NT2/D1 (cell line): ENCODE results near the gene GMDS.

Experiments
- DNase-seq: peaks from one replicate; pipeline ENCODE4 v3.0.0-alpha.2; 2011; ENCODE audit warnings: low read depth, low spot score
- H3K27me3 ChIP-seq: 2 replicates; pipeline ENCODE4 v1.6.0; 2011; ENCODE audit warnings: mild to moderate bottlenecking; ENCODE audit not compliant: insufficient read length, insufficient read depth
- H3K36me3 ChIP-seq: 2 replicates; pipeline ENCODE4 v1.6.1; 2011; ENCODE audit warnings: mild to moderate bottlenecking, low read length, mixed read lengths; ENCODE audit not compliant: insufficient read depth, insufficient read length
- H3K4me1 ChIP-seq: 2 replicates; pipeline ENCODE4 v1.5.1; 2011; ENCODE audit not compliant: insufficient read depth, insufficient read length
- H3K4me3 ChIP-seq: 2 replicates; pipeline ENCODE4 v1.5.1; 2011; ENCODE audit warnings: low read depth; ENCODE audit not compliant: insufficient read length
- H3K9ac ChIP-seq: 2 replicates; pipeline ENCODE4 v1.6.0; 2011; ENCODE audit warnings: low read depth; ENCODE audit not compliant: insufficient read length
- H3K9me3 ChIP-seq: 2 replicates; pipeline ENCODE4 v1.5.1; 2011; ENCODE audit warnings: mild to moderate bottlenecking, low read length; ENCODE audit not compliant: insufficient read depth
- SUZ12 ChIP-seq: IDR thresholded peaks from 2 replicates; pipeline ENCODE4 v1.6.1; 2011; ENCODE audit not compliant: insufficient read length, insufficient read depth; ENCODE audit errors: extremely low read depth
- YY1 ChIP-seq: IDR thresholded peaks from 2 replicates; pipeline ENCODE4 v1.6.1; 2011; ENCODE audit not compliant: insufficient read length, insufficient read depth
- ZNF274 ChIP-seq: IDR thresholded peaks from 2 replicates; pipeline ENCODE4 v1.6.1; 2011; ENCODE audit warnings: mild to moderate bottlenecking, low read depth, low read length

GMDS gene

DNA sequence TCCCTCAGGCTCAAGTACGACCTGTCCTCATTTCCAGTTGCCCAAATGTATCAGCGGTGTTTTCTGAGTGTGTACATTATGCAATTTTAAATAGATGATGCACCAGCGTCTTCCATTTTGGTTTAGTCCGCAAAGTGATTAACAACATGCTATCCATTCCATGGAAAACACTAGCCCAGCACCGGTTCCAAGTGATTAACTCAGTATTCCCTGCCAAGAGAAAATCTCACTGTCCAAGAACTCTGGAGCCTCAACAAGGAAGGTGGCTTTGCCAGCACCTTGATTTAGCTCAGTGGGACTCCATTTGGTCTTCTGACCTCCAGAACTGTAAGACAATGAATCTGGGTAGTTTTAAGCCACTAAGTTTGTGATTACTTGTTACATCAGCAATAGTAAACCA is 528.5 kb downstream of the GMDS start:
- Histone ChIP-seq H3K4me1 (no peaks in the 10 kb centered on the region), H3K9ac (no peak overlapping the region), H3K27me3 (no peaks in the 10 kb centered on the region), H3K9me3 (no peaks in the 10 kb centered on the region), H3K4me3 (no peak overlapping the region), H3K36me3 (no peaks in the 10 kb centered on the region)
- no peak for TF ChIP-seq SUZ12
- no peak for TF ChIP-seq ZNF274
- TF ChIP-seq YY1 = no peak
- no peak for DNase-seq

DNA sequence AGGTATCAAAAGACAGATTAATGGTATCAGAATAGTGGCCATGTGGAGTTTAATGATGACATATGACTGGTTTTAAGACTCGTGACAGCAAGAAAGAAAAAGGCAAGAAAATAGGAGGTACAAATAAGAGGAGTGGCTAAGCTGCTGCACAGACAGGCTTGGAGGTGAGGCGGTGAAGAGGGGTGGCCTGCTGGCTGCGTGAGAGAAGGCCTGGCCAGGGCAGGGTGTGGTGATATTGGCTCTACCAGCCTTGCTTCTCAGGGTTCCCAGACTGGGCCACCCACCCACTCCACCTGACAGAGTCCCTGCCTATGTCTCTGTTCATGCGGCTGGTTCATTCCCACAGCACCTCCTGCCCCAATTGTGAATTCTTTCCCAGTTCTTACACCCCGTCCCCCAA is 529.0 kb downstream of the GMDS start:
- TF ChIP-seq SUZ12 (no peak), ZNF274 (no peak), YY1 (no peak)
- H3K4me1 ChIP-seq = no peaks in the 10 kb centered on the region

DNA sequence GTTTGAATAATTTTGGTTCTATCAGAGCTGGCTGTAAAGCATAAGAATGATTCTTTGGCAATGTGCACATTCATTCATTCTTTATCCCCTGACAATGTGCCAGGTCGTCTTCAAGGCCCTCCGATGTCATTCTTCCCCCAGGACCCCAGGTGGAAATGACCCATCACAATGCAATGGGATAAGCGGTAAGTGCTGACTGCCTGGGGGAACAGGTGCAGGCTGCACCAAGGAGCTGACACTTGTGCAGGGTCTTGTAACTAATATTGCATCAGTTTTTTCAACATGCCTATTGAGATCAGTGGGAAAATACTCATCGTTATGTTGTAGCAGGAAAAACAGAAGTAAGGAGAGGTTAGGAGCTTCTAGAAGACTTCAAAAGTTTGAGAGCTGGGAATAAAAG is 530.1 kb downstream of the GMDS start:
- Histone ChIP-seq H3K4me1 (no peaks in the 10 kb centered on the region), H3K36me3 (no peaks in the 10 kb centered on the region)

More for the DNA sequence above, 529.0 kb downstream of the GMDS start:
- Histone ChIP-seq H3K36me3 (no peaks in the 10 kb centered on the region), H3K9me3 (no peaks in the 10 kb centered on the region), H3K4me3 (no peak overlapping the region), H3K9ac (no peak overlapping the region), H3K27me3 (no peaks in the 10 kb centered on the region)
- DNase-seq = no peak

GRCh38 chr6:1714654-1715053 is 530.8 kb downstream of the GMDS start:
- Histone ChIP-seq H3K4me1 (no peaks in the 10 kb centered on the region), H3K4me3 (no peak overlapping the region), H3K9me3 (no peaks in the 10 kb centered on the region), H3K27me3 (no peaks in the 10 kb centered on the region), H3K9ac (no peak overlapping the region), H3K36me3 (no peaks in the 10 kb centered on the region)
- no peak for DNase-seq
- TF ChIP-seq YY1 = no peak
- TF ChIP-seq ZNF274 = no peak
- TF ChIP-seq SUZ12 = no peak

More for the DNA sequence above, 530.1 kb downstream of the GMDS start:
- H3K9me3 ChIP-seq = no peaks in the 10 kb centered on the region
- H3K9ac ChIP-seq = no peak overlapping the region
- no peaks in the 10 kb centered on the region for H3K27me3 ChIP-seq
- DNase-seq = no peak
- TF ChIP-seq SUZ12 (no peak), YY1 (no peak), ZNF274 (no peak)
- no peak overlapping the region for H3K4me3 ChIP-seq

DNA sequence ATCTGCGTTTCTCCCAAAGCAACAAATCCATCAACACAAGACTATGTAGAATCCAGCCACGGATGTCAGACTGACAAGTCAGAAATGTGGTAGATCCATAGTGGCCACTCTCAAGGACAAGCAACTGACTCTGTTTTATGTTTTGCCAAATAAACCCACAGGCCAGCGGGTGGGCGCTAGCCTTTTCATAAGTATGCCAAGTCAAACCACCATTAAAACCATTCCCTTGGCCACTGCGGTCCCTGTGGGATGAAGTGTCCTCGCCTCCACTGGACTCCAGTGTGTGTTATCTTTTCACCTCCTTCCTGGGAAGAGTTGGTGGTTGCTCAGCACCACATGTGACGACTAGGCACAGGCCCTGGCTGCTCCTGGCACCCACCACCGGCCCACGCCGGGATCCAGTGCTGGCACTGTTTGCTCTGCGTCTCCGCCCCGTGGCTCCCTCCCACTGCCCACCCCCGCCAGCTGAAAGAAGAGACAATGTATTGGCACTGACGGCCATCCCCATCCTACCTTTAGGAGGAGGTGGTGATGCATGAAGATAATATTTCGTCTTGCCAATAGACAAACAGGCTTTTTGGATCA is 532.3 kb downstream of the GMDS start:
- no peak overlapping the region for H3K4me3 ChIP-seq
- no peaks in the 10 kb centered on the region for H3K27me3 ChIP-seq
- no peaks in the 10 kb centered on the region for H3K4me1 ChIP-seq
- no peaks in the 10 kb centered on the region for H3K36me3 ChIP-seq
- H3K9ac ChIP-seq = no peak overlapping the region
- H3K9me3 ChIP-seq = no peaks in the 10 kb centered on the region
- TF ChIP-seq YY1 = no peak
- TF ChIP-seq SUZ12 = no peak
- TF ChIP-seq ZNF274 = no peak
- DNase-seq = no peak

GRCh38 chr6:1712451-1712850 is 533.0 kb downstream of the GMDS start:
- H3K36me3 ChIP-seq = no peaks in the 10 kb centered on the region
- no peak overlapping the region for H3K9ac ChIP-seq
- no peak overlapping the region for H3K4me3 ChIP-seq
- TF ChIP-seq YY1 (no peak), ZNF274 (no peak), SUZ12 (no peak)
- no peaks in the 10 kb centered on the region for H3K9me3 ChIP-seq
- H3K27me3 ChIP-seq = no peaks in the 10 kb centered on the region
- DNase-seq = no peak
- no peaks in the 10 kb centered on the region for H3K4me1 ChIP-seq

GRCh38 chr6:1711136-1711535 is 534.3 kb downstream of the GMDS start:
- Histone ChIP-seq H3K4me3 (no peak overlapping the region), H3K9me3 (no peaks in the 10 kb centered on the region), H3K27me3 (no peaks in the 10 kb centered on the region), H3K9ac (no peak overlapping the region), H3K4me1 (no peaks in the 10 kb centered on the region), H3K36me3 (no peaks in the 10 kb centered on the region)
- TF ChIP-seq YY1 = no peak
- TF ChIP-seq SUZ12 = no peak
- no peak for TF ChIP-seq ZNF274
- no peak for DNase-seq

- Histone ChIP-seq H3K4me1 (no peaks in the 10 kb centered on the region), H3K27me3 (no peaks in the 10 kb centered on the region), H3K4me3 (no peak overlapping the region), H3K9me3 (no peaks in the 10 kb centered on the region), H3K9ac (no peak overlapping the region), H3K36me3 (no peaks in the 10 kb centered on the region)
- no peak for DNase-seq
- no peak for TF ChIP-seq ZNF274
- TF ChIP-seq YY1 = no peak
- no peak for TF ChIP-seq SUZ12
Measured at GRCh38 chr6:1709234-1709641, 536.2 kb downstream of the GMDS start.
